ENCODE results near the gene FARP2.
A peak's percentile ranks its signal among the peaks of the same experiment; 100 is the strongest.

The FARP2 gene

GRCh38 chr2:241325257-241325656 is 30.8 kb upstream of the FARP2 start:
- Histone ChIP-seq H4K20me1 (ENCODE audit: insufficient read depth, low read length) (no peaks in the 10 kb centered on the region), H3K27me3 (ENCODE audit: insufficient read depth, low read length) (no peaks in the 10 kb centered on the region), H3K4me3 (ENCODE audit: low read depth, low read length, poor library complexity, severe bottlenecking) (no peak overlapping the region), H3K4me2 (ENCODE audit: low read length) (peak overlapping the region; percentile 50; the same call in 1 of the 2 replicates), H3K36me3 (ENCODE audit: insufficient read depth, low read length) (peaks cover 77% of the 10 kb centered on the region), H3F3A (ENCODE audit: insufficient read depth, low read length) (no peaks in the 10 kb centered on the region; the same call in 1 of the 2 replicates), H2AFZ (ENCODE audit: low read length) (no peak overlapping the region), H3K9ac (ENCODE audit: low read length) (no peak overlapping the region), H3K27ac (ENCODE audit: low read depth, low read length, poor library complexity, severe bottlenecking) (peak overlapping the region; percentile 81), H3K4me1 (ENCODE audit: insufficient read depth, low read length, severe bottlenecking) (peaks cover 50% of the 10 kb centered on the region), H3K9me3 (ENCODE audit: low read length) (no peaks in the 10 kb centered on the region), H3K79me2 (ENCODE audit: insufficient read depth, low read length) (peaks cover 60% of the 10 kb centered on the region), H3K9me2 (ENCODE audit: low read depth, low read length) (no peaks in the 10 kb centered on the region)
- TF ChIP-seq, protein P1, sequence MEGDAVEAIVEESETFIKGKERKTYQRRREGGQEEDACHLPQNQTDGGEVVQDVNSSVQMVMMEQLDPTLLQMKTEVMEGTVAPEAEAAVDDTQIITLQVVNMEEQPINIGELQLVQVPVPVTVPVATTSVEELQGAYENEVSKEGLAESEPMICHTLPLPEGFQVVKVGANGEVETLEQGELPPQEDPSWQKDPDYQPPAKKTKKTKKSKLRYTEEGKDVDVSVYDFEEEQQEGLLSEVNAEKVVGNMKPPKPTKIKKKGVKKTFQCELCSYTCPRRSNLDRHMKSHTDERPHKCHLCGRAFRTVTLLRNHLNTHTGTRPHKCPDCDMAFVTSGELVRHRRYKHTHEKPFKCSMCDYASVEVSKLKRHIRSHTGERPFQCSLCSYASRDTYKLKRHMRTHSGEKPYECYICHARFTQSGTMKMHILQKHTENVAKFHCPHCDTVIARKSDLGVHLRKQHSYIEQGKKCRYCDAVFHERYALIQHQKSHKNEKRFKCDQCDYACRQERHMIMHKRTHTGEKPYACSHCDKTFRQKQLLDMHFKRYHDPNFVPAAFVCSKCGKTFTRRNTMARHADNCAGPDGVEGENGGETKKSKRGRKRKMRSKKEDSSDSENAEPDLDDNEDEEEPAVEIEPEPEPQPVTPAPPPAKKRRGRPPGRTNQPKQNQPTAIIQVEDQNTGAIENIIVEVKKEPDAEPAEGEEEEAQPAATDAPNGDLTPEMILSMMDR (IDR thresholded peaks at IDR 0.05; ENCODE audit: low read length), result no peak
- TF ChIP-seq EZH2 (IDR thresholded peaks at IDR 0.05; ENCODE audit: borderline replicate concordance, low read length), result no peak

DNA sequence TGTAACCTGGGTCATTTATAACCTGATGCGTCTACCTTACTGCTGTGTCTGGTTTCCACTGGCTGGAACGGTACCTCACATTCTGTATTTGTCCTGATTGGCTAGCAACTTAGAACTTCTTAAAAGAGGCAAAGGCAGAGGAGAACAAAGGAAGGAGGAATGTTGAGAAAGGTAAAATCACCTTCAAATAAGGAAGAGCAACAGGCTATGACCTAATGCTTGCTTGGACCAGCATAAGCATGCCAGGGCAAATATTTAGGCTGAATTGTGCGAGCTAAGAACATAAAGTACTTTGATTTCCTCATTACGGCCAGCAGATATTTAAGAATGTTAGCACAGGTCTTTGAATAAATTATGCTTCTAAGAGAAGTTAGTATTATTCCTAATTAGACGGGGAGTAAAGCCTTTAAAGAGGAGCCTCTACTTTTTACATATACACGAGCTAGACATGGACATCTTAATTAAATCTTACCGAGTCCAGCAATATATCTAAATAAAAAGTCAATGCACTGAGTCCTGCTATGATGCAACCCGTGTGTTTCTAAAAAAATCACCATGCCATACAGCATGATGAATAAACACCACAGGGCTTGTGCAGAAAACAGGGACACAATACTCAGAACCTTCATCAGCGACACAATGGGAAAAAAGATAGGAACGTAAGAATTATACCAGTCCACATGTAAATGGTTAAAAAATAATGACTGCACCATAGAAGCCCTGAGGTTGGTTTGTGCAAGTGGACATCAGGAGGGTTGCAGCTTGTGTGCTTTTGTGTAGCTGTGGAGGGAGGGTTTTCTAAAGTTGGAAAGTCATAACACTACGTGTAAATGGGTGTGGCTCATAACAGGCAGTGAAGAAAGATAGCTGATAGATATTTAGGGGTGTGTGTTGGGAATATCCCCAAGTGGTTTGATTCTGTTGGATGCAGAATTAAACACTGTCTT is 26.1 kb upstream of the FARP2 start:
- H3F3A ChIP-seq (ENCODE audit: insufficient read depth, low read length), result no peaks in the 10 kb centered on the region
- H3K36me3 ChIP-seq (ENCODE audit: insufficient read depth, low read length), result peaks cover 95% of the 10 kb centered on the region
- no peaks in the 10 kb centered on the region for H4K20me1 ChIP-seq (ENCODE audit: insufficient read depth, low read length)
- H3K9ac ChIP-seq (ENCODE audit: low read length), result no peak overlapping the region
- H3K4me3 ChIP-seq (ENCODE audit: low read depth, low read length, poor library complexity, severe bottlenecking), result no peak overlapping the region
- H3K4me2 ChIP-seq (ENCODE audit: low read length), result no peak overlapping the region
- no peaks in the 10 kb centered on the region for H3K9me2 ChIP-seq (ENCODE audit: low read depth, low read length)
- H3K27me3 ChIP-seq (ENCODE audit: insufficient read depth, low read length), result no peaks in the 10 kb centered on the region
- H3K79me2 ChIP-seq (ENCODE audit: insufficient read depth, low read length), result peaks cover 14% of the 10 kb centered on the region
- H3K9me3 ChIP-seq (ENCODE audit: low read length), result no peaks in the 10 kb centered on the region
- H2AFZ ChIP-seq (ENCODE audit: low read length), result no peak overlapping the region
- no peak overlapping the region for H3K27ac ChIP-seq (ENCODE audit: low read depth, low read length, poor library complexity, severe bottlenecking)
- TF ChIP-seq EZH2 (IDR thresholded peaks at IDR 0.05; ENCODE audit: borderline replicate concordance, low read length), result no peak
- TF ChIP-seq, protein P1 (IDR thresholded peaks at IDR 0.05; ENCODE audit: low read length), result no peak
- H3K4me1 ChIP-seq (ENCODE audit: insufficient read depth, low read length, severe bottlenecking), result peaks cover 8% of the 10 kb centered on the region

GRCh38 chr2:241330616-241330981 is 25.5 kb upstream of the FARP2 start:
- Histone ChIP-seq H2AFZ (ENCODE audit: low read length) (no peak overlapping the region), H3K27me3 (ENCODE audit: insufficient read depth, low read length) (no peaks in the 10 kb centered on the region), H3K9me3 (ENCODE audit: low read length) (no peaks in the 10 kb centered on the region), H3K9me2 (ENCODE audit: low read depth, low read length) (no peaks in the 10 kb centered on the region), H3K9ac (ENCODE audit: low read length) (no peak overlapping the region), H3K4me2 (ENCODE audit: low read length) (no peak overlapping the region), H3K27ac (ENCODE audit: low read depth, low read length, poor library complexity, severe bottlenecking) (no peak overlapping the region), H3K4me3 (ENCODE audit: low read depth, low read length, poor library complexity, severe bottlenecking) (no peak overlapping the region), H3K4me1 (ENCODE audit: insufficient read depth, low read length, severe bottlenecking) (peaks cover 10% of the 10 kb centered on the region), H3F3A (ENCODE audit: insufficient read depth, low read length) (no peaks in the 10 kb centered on the region), H3K79me2 (ENCODE audit: insufficient read depth, low read length) (peaks cover 7% of the 10 kb centered on the region), H3K36me3 (ENCODE audit: insufficient read depth, low read length) (peaks cover 95% of the 10 kb centered on the region), H4K20me1 (ENCODE audit: insufficient read depth, low read length) (0 out of 2 replicates have a peak, but pooled peaks cover under 1% of the 10 kb centered on the region)
- TF ChIP-seq, protein P1 (IDR thresholded peaks at IDR 0.05; ENCODE audit: low read length), result no peak
- TF ChIP-seq EZH2 (IDR thresholded peaks at IDR 0.05; ENCODE audit: borderline replicate concordance, low read length), result no peak
